Spinal cord (tissue), 10 donors: ENCODE results near the gene NCOR1. TPM values are rescaled to one million over a fixed set of nuclear protein-coding genes. Genes with fewer than 3 reads are reported as not detected.
"Not testable (repeated sequence)": the region's sequence is repeated elsewhere in the genome, so short reads cannot be mapped to it uniquely, and the experiment has no call there.

Experiments used
- DNase-seq, 6 donors: peaks; one replicate each; pipeline versions ENCODE4 v3.0.0 to v3.0.0-alpha.2; 2013 to 2015; ENCODE audit warnings: low spot score in 6 of 6, low read depth in 4 of 6
- H3K27ac ChIP-seq: one replicate; pipeline ENCODE4 v1.5.1; 2013; ENCODE audit warnings: low read depth, low read length, control low read depth
- H3K27me3 ChIP-seq: one replicate; pipeline ENCODE4 v1.6.1; 2013; ENCODE audit warnings: low read length; ENCODE audit not compliant: control insufficient read depth, insufficient read depth
- H3K36me3 ChIP-seq: one replicate; pipeline ENCODE4 v1.6.1; 2013; ENCODE audit warnings: low read length; ENCODE audit not compliant: control insufficient read depth, insufficient read depth
- H3K4me1 ChIP-seq: one replicate; pipeline ENCODE4 v1.6.1; 2013; ENCODE audit warnings: low read length; ENCODE audit not compliant: control insufficient read depth, insufficient read depth
- H3K4me3 ChIP-seq: one replicate; pipeline ENCODE4 v1.5.1; 2013; ENCODE audit warnings: low read depth, low read length, control low read depth
- H3K9me3 ChIP-seq: one replicate; pipeline ENCODE4 v1.6.1; 2013; ENCODE audit warnings: low read length; ENCODE audit not compliant: control insufficient read depth, insufficient read depth
- WGBS: methylation state at CpG from one replicate; pipeline ENCODE4 v1.1.5; 2013; ENCODE audit warnings: missing lambda C conversion rate; ENCODE audit not compliant: insufficient coverage; 5-methylcytosine and 5-hydroxymethylcytosine counted together
- polyA plus RNA-seq, 2 donors: library from polyadenylated mRNA; unstranded; fragments of 120-200 nt; gene quantifications; one replicate each; pipeline ENCODE4 v1.2.1, GENCODE V29; 2013; ENCODE audit not compliant: insufficient read length in 2 of 2
- total RNA-seq, 2 donors: library from RNA; depleted of rRNA in 1 of 2; stranded (reverse); fragments of 120-200 nt in 1 of 2; fragments of >200 nt in 1 of 2; gene quantifications; one replicate each; pipeline versions ENCODE4 v1.2.3 to v1.2.4, GENCODE V29; 2013 to 2014
- donor health status: healthy.

Gene NCOR1
- total and polyA plus RNA-seq, 4 donors: 72.7 to 102 (median 86.2) TPM

DNA sequence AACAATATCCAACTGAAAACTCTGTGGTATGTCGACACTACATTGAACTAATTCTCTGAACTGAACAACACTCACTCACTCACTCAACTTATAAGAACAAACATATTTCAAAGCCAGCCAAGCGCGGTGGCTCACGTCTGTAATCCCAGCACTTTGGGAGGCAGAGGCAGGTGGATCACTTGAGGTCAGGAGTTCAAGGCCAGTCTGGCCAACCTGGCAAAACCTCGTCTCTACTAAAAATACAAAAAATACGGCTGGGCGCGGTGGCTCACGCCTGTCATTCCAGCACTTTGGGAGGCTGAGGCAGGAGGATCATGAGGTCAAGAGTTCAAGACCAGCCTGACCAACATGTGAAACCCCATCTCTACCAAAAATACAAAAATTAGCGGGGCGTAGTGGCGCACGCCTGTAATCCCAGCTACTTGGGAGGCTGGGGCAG is 13.6 kb downstream of the NCOR1 start:
- not testable (repeated sequence) for H3K27ac ChIP-seq, H3K4me3 ChIP-seq, H3K27me3 ChIP-seq, DNase-seq, H3K36me3 ChIP-seq, H3K4me1 ChIP-seq, H3K9me3 ChIP-seq
- WGBS: 94% methylated on average over 8 of the region's 13 CpGs

GRCh38 chr17:16199093-16199492 is 16.2 kb downstream of the NCOR1 start:
- H3K27ac ChIP-seq: no peak overlapping the region
- H3K4me3 ChIP-seq: no peak overlapping the region
- no peaks in the 10 kb centered on the region for H3K9me3 ChIP-seq
- H3K4me1 ChIP-seq: no peaks in the 10 kb centered on the region
- DNase-seq: no peak
- WGBS: 90% methylated on average over 4 of the region's 6 CpGs
- H3K27me3 ChIP-seq: no peaks in the 10 kb centered on the region
- peaks cover 4% of the 10 kb centered on the region for H3K36me3 ChIP-seq

DNA sequence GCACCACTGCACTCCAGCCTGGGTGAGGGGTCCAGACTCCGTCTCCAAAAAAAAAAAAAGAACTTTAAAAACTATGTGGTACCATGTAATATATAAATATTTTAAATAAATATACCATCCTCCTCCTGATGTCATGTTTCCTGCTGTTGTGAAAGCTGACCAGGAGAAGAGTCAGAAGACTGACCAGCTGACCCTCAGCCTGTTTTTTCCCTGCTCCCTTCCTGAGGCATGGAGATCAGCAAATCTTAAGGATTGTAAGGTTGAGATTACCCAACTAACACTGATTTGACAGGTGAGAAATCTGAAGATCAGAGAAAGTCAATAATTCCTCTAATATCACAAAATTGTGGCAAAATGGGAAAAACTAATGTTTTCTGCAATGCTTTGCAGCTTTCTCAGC is 18.1 kb downstream of the NCOR1 start:
- peaks cover 9% of the 10 kb centered on the region for H3K36me3 ChIP-seq
- no CpG with 5 or more reads among the region's 1 CpG for WGBS
- no peaks in the 10 kb centered on the region for H3K9me3 ChIP-seq
- DNase-seq: no peak
- H3K4me1 ChIP-seq: no peaks in the 10 kb centered on the region
- H3K27me3 ChIP-seq: no peaks in the 10 kb centered on the region
- no peak overlapping the region for H3K27ac ChIP-seq
- H3K4me3 ChIP-seq: no peak overlapping the region

DNA sequence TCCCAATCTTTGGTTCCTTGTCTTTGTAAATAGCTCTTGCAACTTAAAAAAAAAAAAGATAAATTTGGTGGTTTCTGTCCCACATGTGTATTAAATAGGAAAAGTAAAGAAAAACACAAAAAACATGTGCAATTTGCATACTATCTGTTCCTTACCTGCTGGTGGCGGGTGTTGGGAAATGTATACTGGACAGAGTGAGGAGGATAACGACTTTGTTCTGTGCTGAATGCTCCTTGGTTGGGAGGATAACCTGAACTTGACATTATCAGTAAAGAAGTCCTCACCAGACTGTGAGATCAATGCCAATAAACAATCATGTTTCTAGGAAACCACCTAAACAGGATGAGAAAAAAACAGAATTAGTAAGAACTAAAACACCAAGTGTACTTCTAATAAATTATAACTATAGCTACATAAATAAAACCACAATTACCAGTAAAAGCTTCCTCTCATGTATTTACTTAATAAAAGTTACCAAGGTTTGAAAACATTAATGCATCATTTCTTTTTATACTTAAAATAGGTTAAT is 21.0 kb downstream of the NCOR1 start:
- H3K4me1 ChIP-seq, H3K27me3 ChIP-seq, DNase-seq, H3K27ac ChIP-seq, H3K4me3 ChIP-seq, H3K9me3 ChIP-seq: not testable (repeated sequence)
- WGBS: no CpG with 5 or more reads among the region's 2 CpGs
- peaks cover 16% of the 10 kb centered on the region for H3K36me3 ChIP-seq

- H3K27ac ChIP-seq: no peak overlapping the region
- H3K27me3 ChIP-seq: no peaks in the 10 kb centered on the region
- 88% methylated on average over 3 of the region's 3 CpGs for WGBS
- H3K36me3 ChIP-seq: peaks cover 12% of the 10 kb centered on the region
- H3K9me3 ChIP-seq: no peaks in the 10 kb centered on the region
- no peak overlapping the region for H3K4me3 ChIP-seq
- H3K4me1 ChIP-seq: no peaks in the 10 kb centered on the region
- no peak for DNase-seq
Observed at GRCh38 chr17:16191604-16192003, 23.7 kb downstream of the NCOR1 start.

GRCh38 chr17:16190703-16191360 is 24.5 kb downstream of the NCOR1 start:
- no peak for DNase-seq
- Histone ChIP-seq H3K36me3 (peaks cover 12% of the 10 kb centered on the region), H3K4me3 (no peak overlapping the region), H3K4me1 (no peaks in the 10 kb centered on the region), H3K27ac (no peak overlapping the region), H3K27me3 (no peaks in the 10 kb centered on the region), H3K9me3 (no peaks in the 10 kb centered on the region)
- WGBS: 100% methylated on average over 1 of the region's 4 CpGs

GRCh38 chr17:16189791-16190348 is 25.5 kb downstream of the NCOR1 start:
- no peak for DNase-seq
- WGBS: 100% methylated on average over 1 of the region's 3 CpGs
- no peak overlapping the region for H3K27ac ChIP-seq

DNA sequence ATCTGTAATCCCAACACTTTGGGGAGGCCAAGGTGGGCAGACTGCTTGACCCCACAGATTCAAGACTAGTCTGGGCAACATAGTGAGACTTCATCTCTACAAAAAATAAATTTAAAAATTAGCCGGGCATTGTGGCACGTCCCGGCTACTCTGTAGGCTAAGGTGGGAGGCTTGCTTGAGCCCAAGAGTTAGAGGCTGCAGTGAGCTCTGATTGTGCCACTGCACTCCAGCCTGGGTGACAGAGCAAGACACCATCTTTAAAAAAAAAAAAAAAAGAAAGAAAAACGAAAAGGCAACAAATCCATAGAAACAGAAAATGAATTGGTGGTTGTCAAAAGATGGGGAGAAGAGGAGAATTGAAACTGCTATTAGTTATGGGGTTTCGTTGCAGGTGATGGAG is 27.7 kb downstream of the NCOR1 start:
- Histone ChIP-seq H3K4me1 (no peaks in the 10 kb centered on the region), H3K9me3 (peaks cover 2% of the 10 kb centered on the region), H3K27me3 (no peaks in the 10 kb centered on the region), H3K27ac (no peak overlapping the region), H3K36me3 (peaks cover 16% of the 10 kb centered on the region), H3K4me3 (no peak overlapping the region)
- no peak for DNase-seq
- WGBS: 100% methylated on average over 4 of the region's 5 CpGs

More at GRCh38 chr17:16189791-16190348, 25.5 kb downstream of the NCOR1 start:
- peaks cover 19% of the 10 kb centered on the region for H3K36me3 ChIP-seq
- no peaks in the 10 kb centered on the region for H3K9me3 ChIP-seq
- H3K4me3 ChIP-seq: no peak overlapping the region
- H3K4me1 ChIP-seq: no peaks in the 10 kb centered on the region
- H3K27me3 ChIP-seq: no peaks in the 10 kb centered on the region

DNA sequence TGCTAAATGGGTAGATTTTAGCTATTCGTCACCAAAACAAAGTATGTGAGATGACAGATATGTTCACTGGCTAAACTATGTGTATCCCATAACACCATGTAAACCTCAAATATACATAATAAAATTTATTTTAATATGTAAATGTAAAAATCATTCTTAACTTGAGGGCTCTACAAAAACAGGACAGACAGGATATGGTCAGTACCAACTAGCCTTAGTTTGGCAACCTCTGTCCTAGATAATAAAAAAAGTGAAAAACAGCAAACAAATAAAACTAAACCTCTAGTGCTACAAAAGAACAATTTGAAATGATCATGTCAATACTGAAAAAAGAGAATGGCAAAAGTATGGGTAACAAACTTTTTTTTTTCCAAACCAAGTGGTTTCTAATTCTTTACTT is 33.8 kb downstream of the NCOR1 start:
- no peaks in the 10 kb centered on the region for H3K27me3 ChIP-seq
- no CpG with 5 or more reads among the region's 1 CpG for WGBS
- no peaks in the 10 kb centered on the region for H3K4me1 ChIP-seq
- DNase-seq: no peak
- H3K27ac ChIP-seq: no peak overlapping the region
- H3K4me3 ChIP-seq: no peak overlapping the region
- H3K9me3 ChIP-seq: peaks cover 2% of the 10 kb centered on the region
- H3K36me3 ChIP-seq: peaks cover 7% of the 10 kb centered on the region

DNA sequence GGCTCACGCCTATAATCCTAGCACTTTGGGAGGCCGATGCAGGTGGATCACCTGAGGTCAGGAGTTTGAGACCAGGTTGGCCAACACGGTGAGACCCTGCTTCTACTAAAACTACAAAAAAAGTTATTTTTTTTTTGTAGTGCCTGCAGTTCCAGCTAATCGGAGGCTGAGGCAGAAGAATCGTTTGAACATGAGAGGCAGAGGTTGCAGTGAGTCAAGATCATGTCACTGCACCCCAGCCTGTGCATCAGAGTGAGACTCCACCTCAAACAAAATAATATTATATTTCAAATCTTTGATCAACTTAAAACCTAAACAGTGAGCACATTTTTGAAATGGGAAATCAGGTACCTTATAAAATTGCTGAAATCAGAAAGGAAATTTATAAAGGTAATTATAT is 36.5 kb downstream of the NCOR1 start:
- Histone ChIP-seq H3K4me3 (no peak overlapping the region), H3K36me3 (no peaks in the 10 kb centered on the region), H3K27ac (no peak overlapping the region), H3K27me3 (no peaks in the 10 kb centered on the region), H3K4me1 (no peaks in the 10 kb centered on the region), H3K9me3 (peaks cover under 1% of the 10 kb centered on the region)
- no peak for DNase-seq
- 100% methylated on average over 2 of the region's 5 CpGs for WGBS
